Stomach (tissue), 4 donors: ENCODE measurements around the gene HOXD1.

Source experiments
- CTCF ChIP-seq, 7 experiments: fragments of 450-650 bp in 4 of 7; fragments of 200-600 bp in 3 of 7; sonication (generic) in 3 of 7; IDR thresholded peaks; one replicate each; pipeline ENCODE4 v1.5.1; 2016 to 2019; ENCODE audit warnings: antibody characterized with exemption in 7 of 7, control low read depth in 2 of 7, mild to moderate bottlenecking in 1 of 7
- POLR2A ChIP-seq, 4 donors: fragments of 450-650 bp; IDR thresholded peaks; one replicate each; pipeline ENCODE4 v1.6.1; 2016; ENCODE audit warnings: antibody characterized with exemption in 4 of 4, control low read depth in 2 of 4, mild to moderate bottlenecking in 1 of 4, moderate library complexity in 1 of 4

- TF ChIP-seq CTCF (IDR thresholded peaks at IDR 0.05) = no peak
- TF ChIP-seq POLR2A (IDR thresholded peaks at IDR 0.05) = no peak
Observed at GRCh38 chr2:176174824-176175708, 13.4 kb upstream of the HOXD1 start.
